ENCODE measurements around the gene DLGAP1.

- no peak for TF ChIP-seq CTCF (IDR thresholded peaks at IDR 0.05)
- no peak for TF ChIP-seq POLR2AphosphoS5 (IDR thresholded peaks at IDR 0.05)
Observed at GRCh38 chr18:3466045-3466444, 989.1 kb downstream of the DLGAP1 start.
